Gastrocnemius medialis (tissue), 4 donors: ENCODE results near the gene BSPRY.

Experiments used
- POLR2A ChIP-seq, 2 donors: fragments of 450-650 bp; IDR thresholded peaks; one replicate each; pipeline ENCODE4 v1.6.1; 2017; ENCODE audit warnings: antibody characterized with exemption in 2 of 2, mild to moderate bottlenecking in 2 of 2, moderate library complexity in 2 of 2
- TF ChIP-seq, protein P1 (sequence below), 5 experiments: fragments of 450-650 bp in 3 of 5; fragments of 200-600 bp in 2 of 5; sonication (generic) in 2 of 5; IDR thresholded peaks in 4 of 5; conservative IDR thresholded peaks in 1 of 5; 1 replicate in 4 of 5; 2 replicates in 1 of 5; pipeline ENCODE4 v1.5.1; 2016 to 2019; ENCODE audit warnings: antibody characterized with exemption in 5 of 5, mild to moderate bottlenecking in 3 of 5, moderate library complexity in 3 of 5

DNA sequence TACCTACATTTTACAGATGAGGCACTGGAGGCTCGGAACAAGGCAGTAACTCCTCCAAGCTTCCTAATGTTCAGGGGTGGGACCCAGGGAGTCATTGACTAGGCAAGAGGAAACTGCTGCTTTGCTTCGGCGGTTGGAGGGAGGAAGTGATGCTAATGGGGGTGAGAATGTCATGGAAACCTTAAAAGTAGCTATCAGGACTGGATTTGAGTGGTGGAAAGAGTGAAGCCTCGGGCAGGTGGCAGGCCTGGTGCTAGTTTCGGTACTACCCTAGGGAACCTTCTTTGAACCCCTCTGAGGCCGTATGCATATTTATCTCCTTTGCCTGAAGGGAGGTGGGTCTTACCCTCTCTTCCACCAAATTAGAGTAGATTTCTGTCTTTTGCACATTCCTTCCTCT is 1.6 kb downstream of the BSPRY start:
- no peak for TF ChIP-seq POLR2A (IDR thresholded peaks at IDR 0.05)
- TF ChIP-seq, protein P1, sequence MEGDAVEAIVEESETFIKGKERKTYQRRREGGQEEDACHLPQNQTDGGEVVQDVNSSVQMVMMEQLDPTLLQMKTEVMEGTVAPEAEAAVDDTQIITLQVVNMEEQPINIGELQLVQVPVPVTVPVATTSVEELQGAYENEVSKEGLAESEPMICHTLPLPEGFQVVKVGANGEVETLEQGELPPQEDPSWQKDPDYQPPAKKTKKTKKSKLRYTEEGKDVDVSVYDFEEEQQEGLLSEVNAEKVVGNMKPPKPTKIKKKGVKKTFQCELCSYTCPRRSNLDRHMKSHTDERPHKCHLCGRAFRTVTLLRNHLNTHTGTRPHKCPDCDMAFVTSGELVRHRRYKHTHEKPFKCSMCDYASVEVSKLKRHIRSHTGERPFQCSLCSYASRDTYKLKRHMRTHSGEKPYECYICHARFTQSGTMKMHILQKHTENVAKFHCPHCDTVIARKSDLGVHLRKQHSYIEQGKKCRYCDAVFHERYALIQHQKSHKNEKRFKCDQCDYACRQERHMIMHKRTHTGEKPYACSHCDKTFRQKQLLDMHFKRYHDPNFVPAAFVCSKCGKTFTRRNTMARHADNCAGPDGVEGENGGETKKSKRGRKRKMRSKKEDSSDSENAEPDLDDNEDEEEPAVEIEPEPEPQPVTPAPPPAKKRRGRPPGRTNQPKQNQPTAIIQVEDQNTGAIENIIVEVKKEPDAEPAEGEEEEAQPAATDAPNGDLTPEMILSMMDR (IDR thresholded peaks at IDR 0.05 in 4 of 5, conservative IDR thresholded peaks at IDR 0.05 in 1 of 5): no peak
